CD4-positive, alpha-beta T cell treated with Interleukin-1 beta for 1 hour (primary cell): Measurements from ENCODE around the gene FAM89A.
"Not testable (repeated sequence)": the region's sequence is repeated elsewhere in the genome, so short reads cannot be mapped to it uniquely, and the experiment has no call there.

Experiments
- DNase-seq, 2 donors: peaks; one replicate each; pipeline ENCODE4 v3.0.0-alpha.2; 2020 to 2022

Gene FAM89A

DNA sequence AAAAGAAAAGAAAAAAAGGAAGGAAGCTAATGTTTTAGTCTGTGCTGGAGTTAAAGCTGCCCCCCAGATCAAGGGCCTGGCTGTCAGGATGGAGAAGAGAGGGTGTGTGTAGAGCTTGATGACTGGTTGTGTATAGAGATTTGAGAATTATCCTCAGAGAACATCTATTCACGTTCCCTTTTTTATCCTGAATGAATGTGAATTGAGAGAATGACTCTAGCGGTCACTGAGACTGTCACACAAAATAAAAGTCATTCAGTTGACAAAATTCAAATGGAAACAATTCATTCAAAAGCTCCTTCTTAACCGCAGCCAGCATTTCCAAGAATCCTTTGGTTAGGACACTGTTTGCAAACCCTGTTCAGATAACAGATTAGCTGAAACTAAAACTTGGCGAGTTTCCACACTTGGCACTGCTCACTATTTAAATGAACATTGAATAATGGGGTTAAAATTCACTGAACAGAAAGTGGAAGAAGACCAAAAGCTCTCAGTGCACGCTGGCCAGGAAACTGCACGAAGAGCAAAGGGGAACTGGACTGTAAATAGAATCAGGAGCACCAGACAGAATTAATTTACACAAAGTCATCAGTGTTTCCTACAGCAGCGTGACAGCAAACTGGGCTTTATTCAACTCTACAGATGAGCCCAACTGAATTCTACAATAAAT, 13.6 kb upstream of the FAM89A start:
- no peak for DNase-seq

DNA sequence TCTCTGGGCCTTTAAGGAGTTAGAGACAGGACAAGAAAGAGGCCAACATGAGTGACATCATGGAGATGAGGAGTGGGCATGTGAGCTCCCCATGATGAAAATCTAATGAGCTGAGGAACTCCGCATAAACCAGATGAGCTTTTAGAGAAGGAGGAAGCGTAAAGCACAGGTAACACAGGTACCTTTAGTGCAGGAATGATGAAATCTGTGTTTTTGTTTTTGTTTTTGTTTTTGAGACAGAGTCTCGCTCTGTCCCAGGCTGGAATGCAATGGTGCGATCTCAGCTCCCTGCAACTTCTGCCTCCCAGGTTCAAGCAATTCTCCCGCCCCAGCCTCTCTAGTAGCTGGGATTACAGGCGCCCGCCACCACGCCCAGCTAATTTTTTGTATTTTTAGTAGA, 12.7 kb upstream of the FAM89A start:
- no peak for DNase-seq

DNA sequence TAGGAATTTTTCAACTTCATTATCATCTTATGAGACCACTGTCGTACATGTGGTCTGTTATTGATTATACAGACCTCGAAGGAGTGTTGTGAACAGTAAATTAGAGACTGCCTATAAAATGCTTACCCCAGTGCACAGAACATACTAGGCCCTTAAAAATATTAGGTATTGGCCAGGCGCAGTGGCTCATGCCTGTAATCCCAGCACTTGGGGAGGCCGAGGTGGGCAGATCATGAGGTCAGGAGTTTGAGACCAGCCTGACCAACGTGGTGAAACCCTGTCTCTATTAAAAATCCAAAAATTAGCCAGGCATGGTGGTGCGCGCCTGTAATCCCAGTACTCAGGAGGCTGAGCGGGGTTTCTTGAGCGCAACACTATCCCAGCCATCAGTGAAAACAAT, 10.9 kb upstream of the FAM89A start:
- DNase-seq, result not testable (repeated sequence)

- DNase-seq, result no peak
These were observed 10.3 kb upstream of the FAM89A start for GRCh38 chr1:231050395-231050794.

- no peak for DNase-seq
These were observed 9.3 kb upstream of the FAM89A start for GRCh38 chr1:231049121-231049979.

GRCh38 chr1:231048419-231048818, 8.4 kb upstream of the FAM89A start:
- not testable (repeated sequence) for DNase-seq

GRCh38 chr1:231047529-231047928, 7.5 kb upstream of the FAM89A start:
- DNase-seq, result not testable (repeated sequence)

- no peak for DNase-seq
These were observed 6.8 kb upstream of the FAM89A start for GRCh38 chr1:231046730-231047395.

DNA sequence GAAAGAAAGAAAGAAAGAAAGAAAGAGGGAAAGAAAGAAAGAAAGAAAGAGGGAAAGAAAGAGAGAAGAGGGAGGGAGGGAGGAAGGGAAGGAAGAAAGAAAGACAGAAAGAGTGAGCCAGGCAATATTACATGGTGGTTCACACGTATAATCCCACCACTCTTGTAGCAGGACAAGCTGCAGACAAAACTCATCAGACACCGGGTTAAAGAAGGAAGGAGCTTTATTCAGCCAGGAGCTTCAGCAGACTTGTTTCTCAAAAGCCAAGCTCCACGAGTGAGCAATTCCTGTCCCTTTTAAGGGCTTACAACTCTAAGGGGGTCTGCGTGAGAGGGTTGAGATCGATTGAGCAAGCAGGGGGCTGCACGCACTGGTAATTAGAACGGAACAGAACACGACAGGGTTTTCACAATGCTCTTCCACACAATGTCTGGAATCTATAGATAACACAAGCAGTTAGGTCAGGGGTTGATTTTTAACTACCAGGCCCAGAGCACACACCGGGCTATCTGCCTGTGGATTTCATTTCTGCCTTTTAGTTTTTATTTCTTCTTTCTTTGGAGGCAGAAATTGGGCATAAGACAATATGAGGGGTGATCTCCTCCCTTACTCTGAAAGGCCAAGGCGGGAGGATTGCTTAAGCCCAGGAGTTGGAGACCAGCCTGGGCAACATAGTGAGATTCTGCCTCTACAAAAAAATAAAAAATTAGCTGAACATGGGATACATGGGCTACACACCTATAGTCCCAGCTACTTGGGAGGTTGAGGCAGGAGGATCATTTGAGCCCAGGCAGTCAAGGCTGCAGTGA, 6.1 kb upstream of the FAM89A start:
- not testable (repeated sequence) for DNase-seq

DNA sequence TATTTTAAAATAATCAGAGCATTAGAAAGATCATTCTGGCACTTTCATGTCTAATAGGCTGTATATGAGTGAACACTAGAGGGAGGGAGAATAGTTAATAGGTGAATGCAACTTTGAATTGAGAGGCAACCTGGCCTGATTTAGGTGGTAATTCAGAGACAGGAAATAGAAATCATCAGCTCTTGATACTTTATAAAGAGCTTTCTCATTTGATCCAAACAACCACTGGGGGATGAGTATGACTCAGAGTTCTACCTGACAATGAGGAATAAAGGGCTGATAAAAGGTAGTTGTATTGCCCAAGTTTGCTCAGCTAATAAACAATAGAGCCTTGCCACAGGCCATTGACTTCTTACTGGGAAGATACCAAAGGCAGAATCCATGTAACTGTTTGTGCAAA, 5.2 kb upstream of the FAM89A start:
- DNase-seq, result no peak

DNA sequence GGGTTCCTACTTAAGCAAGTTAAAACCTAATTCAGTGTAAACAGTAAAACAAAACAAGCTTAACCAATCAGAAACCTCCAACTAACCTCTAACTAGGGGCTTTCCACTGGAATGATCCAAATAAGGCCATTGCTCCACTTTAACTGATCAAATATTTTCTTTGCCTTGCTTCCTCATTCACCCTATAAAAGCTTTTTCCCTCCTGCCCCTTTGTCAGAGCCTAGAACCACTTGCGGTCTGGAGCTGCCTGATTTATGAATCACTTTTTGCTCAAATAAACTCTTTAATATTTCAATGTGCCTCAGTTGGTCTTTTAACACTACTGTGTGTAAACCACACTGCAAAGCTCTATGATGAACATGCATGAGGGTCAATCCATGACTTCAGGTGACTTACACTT, 4.5 kb upstream of the FAM89A start:
- no peak for DNase-seq

DNA sequence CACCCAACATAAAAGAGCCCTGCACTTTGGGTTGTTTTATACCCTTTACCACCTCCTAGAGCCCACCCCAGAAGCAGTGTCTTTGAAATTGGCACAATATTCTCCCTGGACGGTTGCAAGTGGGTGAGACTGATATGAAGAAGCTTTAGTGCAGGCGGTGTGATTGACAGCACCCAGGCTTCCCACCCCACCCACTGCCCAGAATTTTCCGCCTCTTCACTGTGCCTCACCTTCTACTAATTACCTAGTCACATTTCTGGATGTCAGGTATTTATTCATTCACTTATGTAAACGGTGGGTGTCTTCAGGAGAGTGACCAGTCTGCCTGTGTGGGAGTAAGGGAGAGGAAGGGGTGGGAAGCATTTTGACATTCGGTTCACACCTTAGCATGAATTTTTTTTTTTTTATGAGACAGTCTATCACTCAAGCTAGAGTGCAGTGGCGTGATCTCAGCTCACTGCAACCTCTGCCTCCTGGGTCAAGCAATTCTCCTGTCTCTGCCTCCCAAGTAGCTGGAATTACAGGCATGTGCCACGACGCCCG, 1.7 kb upstream of the FAM89A start:
- DNase-seq, result no peak

DNA sequence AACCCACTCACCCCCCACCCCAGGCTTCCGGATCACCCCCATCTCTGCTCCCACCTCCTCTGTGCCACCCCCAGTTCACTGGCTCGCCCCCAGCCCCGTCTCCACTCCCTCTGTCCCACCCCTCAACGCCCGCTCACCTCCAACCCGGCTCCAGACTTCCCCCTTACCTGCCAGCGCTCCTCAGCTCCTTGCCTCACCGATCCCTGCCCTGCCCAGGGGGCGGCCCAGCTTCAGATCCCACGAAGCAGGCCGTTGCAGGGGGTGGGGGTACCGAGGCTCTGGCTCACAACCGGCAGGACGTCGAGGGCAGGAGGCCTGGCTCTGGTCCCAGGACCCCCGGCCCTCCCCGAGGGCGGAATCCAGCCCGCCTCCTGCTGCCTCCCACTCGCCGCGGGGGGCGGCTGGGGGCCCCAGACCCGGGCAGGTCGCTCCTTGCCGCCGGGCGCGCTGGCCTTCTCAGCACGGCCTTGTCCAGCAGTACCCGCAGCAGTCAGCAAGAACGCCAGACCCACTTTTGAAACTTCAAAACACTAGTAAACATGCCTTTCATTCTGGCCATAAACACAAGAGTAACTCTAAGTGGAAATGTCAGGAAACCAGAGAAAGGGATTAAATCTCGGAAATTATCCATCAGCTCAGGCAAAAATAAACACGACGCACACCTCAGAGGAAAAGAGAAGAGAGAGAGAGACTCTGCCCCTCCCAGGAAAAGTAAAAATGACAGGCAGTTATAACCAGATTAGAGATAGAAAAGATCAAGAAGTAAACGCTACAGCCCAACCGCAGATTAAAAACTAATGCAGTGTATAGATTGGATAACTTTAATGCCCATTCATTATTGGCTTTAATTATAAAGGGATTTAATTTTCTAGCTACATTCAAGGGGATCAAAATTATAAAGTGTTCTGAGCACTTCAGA, 1.0 kb upstream of the FAM89A start:
- DNase-seq, result no peak

DNA sequence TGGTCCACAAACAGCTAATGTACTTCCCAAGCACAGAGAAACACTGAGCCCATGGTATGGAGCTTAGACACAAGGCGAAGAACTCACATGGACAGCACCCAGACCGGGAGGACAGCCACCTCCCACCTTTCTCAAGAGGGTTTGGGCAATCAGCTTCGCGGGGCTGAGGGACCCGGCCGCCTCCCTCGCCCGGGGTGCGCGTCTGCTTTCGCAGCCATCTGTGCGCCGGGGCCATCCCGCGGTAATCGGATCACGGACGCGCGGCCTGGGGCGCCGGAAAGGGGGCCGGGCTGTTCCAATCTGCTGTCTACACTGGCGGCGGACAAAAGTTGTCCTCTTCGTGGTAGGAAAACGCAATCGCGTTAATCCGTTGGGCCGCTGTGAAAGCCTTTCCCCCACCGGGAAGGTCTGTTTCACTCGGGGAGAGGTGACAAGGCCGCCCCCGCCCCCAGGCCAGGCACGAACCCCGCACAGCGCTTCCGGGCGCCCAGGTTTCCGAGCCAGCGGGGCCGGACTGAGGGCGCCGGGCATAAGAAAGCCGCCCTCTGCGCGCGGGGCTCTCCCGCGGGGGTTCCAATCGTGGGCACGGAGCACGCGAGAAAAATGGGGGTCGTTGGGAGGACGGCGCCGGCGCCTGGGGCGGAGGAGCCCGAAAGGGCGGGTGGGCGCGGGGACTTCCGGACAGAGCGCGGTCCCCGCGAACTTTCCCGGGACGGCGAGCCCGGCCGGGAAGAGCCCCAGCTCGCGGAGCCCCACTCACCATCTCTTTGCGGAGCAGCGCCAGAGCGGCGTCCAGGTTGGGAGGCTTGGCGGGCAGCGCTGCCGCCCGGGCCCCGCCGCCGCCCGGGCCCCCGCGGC, 664 bp downstream of the FAM89A start:
- DNase-seq, result peak; percentile 13 to 14

- DNase-seq, result no peak
These were observed 2.2 kb downstream of the FAM89A start for GRCh38 chr1:231037585-231038517.

DNA sequence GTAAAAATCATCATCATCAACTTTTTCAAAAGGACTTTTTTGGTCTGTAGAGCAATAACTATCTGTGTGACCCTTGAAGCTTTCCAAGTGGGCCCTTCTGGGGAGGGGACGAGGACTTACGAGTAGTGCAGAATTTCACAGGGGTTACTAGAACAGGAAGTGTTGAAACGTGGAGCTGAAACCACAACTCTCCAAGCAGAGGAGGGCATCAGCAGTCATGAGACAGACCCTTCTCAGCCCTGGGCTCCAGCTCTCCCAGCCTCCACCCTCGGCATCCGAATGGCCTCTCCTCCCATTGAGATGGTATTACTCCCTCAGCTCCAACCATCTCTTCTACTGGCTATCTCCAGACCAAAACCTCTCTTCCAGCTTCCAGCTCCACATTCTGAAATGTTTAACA, 3.6 kb downstream of the FAM89A start:
- DNase-seq, result no peak

DNA sequence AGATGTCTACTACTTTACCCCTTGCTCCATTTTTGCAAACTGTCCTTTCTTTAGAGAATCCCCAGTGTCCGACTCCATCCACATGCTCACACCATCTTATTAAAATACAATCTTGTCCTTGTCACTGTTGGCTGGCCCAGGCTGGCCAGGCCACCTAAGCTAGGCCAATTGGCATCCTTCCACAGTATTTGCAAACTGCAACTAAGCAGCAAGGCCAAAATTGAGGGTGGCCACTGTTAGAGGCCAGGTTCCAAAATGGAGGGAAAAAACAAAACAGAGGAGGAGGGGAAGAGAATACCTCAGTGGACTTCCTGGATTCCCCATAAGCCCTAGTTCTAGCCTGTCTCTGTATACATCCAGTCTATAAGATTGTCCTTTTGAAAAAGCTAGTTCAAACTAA, 4.3 kb downstream of the FAM89A start:
- DNase-seq, result no peak

GRCh38 chr1:231032963-231033362, 7.1 kb downstream of the FAM89A start:
- DNase-seq, result no peak

DNA sequence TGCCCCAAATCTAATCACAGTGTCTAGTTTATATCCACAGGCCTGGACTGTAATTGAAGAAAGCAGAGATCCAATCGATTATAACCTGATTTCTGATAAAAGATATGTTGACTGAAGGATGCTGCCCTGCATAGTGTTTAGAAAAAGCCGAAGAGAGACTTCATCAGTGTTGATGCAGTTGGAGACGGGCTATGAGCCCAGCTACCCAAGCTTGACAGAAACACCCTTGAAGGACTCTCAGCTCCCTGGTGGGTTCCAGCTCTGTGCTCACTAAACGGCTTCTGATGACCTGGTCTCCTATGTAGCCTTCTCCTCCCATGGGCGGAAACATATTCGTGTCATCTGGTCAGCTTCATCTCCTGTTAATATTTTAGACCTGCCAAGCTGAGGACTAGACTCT, 10.2 kb downstream of the FAM89A start:
- DNase-seq, result no peak
